NCI-H345 (cell line): Measurements from ENCODE around the gene CNTN2.
A peak's percentile ranks its signal among the peaks of the same experiment; 100 is the strongest.

Experiments used
- DNase-seq: peaks from one replicate; lab custom pipeline; 2025; lab: John Stamatoyannopoulos, UW

CNTN2 gene

DNA sequence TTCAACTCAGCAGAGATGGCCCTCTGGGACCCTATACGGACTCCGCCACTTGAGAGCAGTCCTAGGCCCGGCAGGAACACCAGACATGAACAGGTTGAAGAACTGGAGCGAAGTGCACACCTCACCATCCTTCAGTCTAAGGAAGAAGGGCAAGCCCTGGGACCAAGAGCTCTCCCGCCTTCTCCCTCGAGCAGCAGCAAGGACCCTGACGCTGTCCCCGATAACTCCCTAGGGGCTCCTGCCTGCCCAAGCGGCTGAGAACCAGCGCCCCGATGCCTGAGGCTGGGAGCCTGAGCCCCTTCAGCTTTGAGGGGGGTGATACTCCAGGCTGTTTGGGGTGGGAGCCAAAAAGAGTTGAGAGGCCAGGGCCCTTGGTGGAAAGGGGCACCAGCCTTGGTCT lies 31.1 kb downstream of the CNTN2 start:
- DNase-seq, result no peak

GRCh38 chr1:205074513-205074912 lies 31.5 kb downstream of the CNTN2 start:
- no peak for DNase-seq

DNA sequence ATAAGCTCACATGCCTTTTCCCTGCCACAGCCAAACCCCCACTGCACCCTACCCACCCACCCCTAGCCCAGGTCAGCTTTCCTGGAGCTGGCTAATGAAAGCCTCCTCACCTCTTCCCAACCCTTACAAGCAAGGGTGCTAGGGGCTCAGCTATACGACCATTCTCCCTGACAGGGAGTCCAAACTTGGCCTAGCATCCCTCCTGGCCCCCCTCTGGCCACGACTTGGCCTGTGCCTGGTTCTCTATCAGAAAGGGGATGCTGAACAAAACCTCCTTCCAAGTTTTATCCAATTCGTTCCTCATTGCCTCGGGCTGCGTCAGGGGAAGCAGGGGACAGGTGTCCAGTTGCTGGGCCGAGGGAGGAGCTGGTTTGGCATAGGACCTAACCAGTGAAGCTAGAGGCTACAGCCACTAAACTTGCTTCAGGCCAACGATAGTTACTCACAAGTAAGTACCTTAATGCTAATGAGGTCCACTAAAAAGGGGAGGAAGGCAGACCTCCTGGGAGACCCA lies 32.7 kb downstream of the CNTN2 start:
- no peak for DNase-seq

GRCh38 chr1:205076245-205076761 lies 33.3 kb downstream of the CNTN2 start:
- DNase-seq, result no peak

DNA sequence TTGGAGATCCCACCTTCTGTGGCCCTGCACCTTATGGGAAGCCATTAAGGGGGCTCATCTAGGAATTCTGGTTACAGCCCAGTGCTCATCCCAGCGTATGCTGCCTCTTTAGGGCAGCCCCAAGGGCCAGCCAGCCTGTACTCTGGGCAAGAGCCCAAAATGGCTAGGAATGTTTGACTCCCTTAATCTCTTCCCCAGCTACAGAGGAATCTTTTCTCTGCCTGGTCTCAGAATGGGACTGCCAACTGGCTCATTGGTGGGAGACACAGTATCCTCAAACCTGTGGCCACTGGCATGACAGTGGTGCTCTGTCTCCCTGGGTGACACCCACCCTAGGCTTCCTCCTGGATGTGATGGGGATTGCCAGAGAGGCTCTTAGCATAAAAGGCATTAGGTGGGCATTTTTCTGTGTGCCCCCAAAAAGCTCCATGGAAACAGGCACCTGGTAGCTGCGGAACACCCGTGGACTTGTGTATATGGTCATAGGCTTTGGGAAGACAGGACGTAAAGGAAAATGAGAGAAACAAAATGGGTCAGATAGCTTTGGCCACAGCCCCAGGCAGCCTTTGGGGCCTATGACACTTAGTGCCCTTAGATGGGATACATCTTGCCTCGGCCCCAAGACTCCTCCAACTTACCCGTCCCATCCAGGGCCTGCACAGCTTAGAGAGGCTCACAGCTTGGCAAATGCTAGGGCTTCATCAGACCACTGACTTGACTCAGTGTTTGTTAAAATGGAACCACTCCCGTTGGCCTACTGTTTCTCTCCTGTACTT lies 34.3 kb downstream of the CNTN2 start:
- DNase-seq, result no peak

DNA sequence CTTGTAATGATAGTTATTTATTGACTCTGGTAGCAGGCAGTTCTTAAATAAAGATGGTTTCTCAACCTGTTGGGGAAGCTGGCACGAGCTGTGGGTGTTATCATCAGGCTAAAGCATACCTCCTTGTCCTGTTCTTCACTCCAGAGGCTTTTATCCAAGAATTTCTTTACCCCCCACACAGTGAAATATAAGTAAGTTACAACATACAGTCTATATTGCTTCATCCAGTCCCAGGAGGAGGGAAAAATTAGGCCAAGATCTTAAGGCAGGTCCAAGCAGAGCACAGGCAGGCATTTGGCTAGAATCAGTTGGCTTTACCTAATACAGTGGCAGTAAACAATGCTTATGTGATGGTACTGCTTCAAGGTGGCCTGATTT lies 34.9 kb downstream of the CNTN2 start:
- no peak for DNase-seq

DNA sequence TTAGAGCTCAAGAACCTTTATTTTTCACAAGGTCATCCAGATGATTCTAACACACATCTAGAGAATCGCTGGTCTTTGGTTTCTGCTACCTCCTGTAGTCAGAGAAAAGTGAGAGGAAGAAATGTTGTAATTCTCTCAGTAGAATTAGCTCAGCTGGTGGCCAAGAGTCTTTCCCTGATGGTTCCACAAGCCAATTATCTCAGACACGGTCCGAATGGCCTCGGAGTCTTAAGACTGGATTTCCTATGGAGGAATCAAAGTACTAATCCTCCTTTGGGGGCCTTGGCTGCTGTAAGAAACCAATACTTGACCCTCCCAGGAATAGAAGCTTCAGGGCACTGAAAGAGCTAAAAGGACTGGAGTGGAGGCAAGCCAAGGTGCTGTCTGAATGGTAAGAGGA lies 39.4 kb downstream of the CNTN2 start:
- DNase-seq, result no peak

DNA sequence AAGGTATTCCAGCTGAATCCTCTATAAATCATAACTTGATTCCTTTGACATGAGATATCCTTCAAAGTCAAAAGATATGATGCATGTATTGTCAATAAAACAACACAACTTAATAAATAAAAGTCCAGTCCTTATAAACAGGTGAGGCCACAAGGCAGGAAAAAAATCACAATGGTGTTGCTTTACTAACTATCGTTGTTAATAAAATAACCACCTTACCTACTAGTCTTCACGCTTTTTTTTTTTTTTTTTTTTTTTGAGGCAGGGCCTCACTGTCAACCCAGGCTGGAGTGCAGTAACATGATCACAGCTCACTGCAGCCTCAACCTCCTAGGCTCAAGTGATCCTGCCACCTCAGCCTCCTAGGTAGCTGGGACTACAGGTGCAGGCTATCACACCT lies 41.3 kb downstream of the CNTN2 start, which contains the start of gene TMEM81:
Gene TMEM81, minus strand, starts transcription at position 101 of the 400 bp plus-strand sequence. CDS start 140 bp downstream, outside the sequence.
- DNase-seq, result no peak

GRCh38 chr1:205088341-205088740 lies 45.3 kb downstream of the CNTN2 start:
- DNase-seq, result no peak

DNA sequence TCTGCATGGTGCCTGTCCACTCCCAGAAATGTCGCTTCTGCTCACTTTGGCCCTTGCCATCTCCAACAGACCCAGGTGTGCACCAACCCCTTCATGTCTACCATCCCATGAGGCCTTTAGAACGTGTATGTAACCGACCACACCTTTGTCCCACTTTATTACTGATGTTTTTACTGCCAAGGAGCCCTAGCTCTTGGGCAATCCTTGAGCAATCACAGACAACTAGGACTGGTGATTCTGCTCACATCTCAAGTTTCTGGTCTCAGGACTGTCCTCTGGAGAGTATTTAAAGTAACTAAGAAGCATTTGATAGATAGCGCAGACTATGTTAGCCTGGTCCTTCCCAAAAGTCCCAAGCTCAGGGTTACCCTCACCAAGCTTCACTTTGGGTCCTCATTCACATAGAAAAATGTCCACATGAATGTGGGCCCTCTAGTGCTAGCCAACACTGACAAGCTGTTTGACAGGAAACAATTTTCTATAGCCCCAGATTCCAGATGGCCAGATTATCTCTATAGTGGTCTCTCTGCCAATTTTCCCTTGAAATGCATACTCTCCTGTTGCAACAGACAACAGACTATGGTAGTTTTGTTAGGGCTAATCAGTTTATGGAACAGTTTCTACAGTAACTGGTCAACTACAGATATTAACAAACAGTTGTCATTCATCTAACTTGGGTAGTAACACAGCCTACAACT lies 48.2 kb downstream of the CNTN2 start:
- DNase-seq, result no peak

DNA sequence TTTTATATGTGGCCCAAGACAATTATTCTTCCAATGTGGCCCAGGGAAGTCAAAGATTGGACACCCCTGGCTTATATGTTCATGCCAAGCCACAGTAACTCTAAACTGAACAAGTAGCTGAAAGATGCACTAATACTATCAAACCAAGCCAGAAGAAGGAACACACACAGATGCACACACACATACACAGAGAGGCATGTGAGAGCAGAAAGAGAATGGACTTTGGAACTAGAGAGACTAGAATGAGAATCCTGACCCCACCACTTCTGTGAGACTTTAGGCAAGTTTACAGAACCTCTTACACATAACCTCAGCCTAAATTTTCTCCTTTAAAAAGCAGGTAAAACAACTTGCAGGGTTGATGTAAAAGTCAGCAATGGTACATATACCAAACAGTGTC lies 52.4 kb downstream of the CNTN2 start:
- DNase-seq, result no peak

GRCh38 chr1:205098242-205098641 lies 55.2 kb downstream of the CNTN2 start:
- no peak for DNase-seq

DNA sequence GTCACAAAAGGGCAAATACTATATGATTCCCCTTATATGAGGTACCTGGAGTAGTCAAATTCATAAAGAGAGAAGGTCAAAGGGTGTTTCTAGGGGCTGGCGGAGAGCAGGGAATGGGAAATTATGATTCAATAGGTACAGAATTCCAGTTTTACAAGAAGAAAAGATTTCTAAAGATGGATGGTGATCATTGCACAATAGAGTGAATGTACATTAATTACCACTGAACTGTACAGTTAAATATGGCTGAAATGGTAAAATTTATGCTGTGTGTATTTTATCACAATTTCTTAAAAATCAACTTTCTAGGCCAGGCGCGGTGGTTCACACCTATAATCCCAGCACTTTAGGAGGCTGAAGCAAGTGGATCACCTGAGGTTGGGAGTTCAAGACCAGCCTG lies 59.4 kb downstream of the CNTN2 start:
- no peak for DNase-seq

DNA sequence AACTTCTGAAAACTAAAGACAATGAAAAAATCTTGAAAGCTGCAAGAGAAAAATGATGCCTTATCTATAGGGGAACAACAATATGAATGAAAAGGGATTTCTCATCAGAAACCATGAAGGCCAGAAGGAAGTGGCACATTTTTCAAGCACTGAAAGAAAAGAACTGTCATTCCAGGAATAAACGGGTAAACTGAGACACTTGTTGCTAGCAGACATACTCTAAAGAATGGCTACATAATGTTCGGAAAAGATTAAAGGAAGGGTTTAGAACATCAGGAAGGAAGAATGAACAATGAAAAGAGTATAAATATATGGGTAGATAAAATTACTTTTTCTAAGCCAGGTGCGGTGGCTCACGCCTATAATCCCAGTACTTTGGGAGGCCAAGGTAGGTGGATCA lies 64.3 kb downstream of the CNTN2 start:
- no peak for DNase-seq

DNA sequence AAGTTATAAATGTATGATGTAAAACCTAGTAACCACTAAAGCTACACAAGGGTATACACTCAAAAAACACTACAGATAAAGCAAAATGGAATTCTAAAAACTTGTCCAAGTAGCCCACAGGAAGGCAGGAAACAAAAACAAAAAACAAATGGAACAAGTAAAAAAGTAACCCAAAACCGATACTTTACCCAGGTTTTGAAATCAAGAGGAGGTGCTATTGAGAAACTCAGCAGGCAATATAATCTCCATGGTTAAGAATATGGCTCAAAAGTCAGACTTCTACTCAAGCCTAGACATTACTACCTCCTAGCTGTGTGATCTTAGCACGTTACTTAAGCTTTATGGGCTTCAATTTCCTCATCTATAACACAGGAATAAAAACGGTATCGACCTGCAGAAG lies 65.5 kb downstream of the CNTN2 start:
- DNase-seq, result no peak

GRCh38 chr1:205109269-205109668 lies 66.3 kb downstream of the CNTN2 start:
- DNase-seq, result no peak

GRCh38 chr1:205109711-205110110 lies 66.7 kb downstream of the CNTN2 start:
- no peak for DNase-seq

GRCh38 chr1:205111354-205111753 lies 68.3 kb downstream of the CNTN2 start:
- DNase-seq, result no peak

GRCh38 chr1:205118752-205119151 lies 75.7 kb downstream of the CNTN2 start:
- no peak for DNase-seq

- DNase-seq, result peak; percentile 97
Observed at GRCh38 chr1:205121660-205122488, 78.9 kb downstream of the CNTN2 start, which contains the start of gene RBBP5. Gene RBBP5 (minus strand): TSS chr1:205121978. CDS start chr1:205121873, 105 bp downstream.

GRCh38 chr1:205122489-205122882 lies 79.5 kb downstream of the CNTN2 start:
- no peak for DNase-seq

- no peak for DNase-seq
Observed at GRCh38 chr1:205124726-205125125, 81.7 kb downstream of the CNTN2 start.
